HT1080 (cell line): ENCODE measurements around the gene XAF1. TPM values are rescaled to one million over a fixed set of nuclear protein-coding genes. Genes with fewer than 3 reads are reported as not detected.
A peak's percentile ranks its signal among the peaks of the same experiment; 100 is the strongest.
"Not testable (repeated sequence)": the region's sequence is repeated elsewhere in the genome, so short reads cannot be mapped to it uniquely, and the experiment has no call there.

Experiments used
- DNase-seq: peaks from one replicate; pipeline ENCODE4 v3.0.0-alpha.2; 2015; ENCODE audit warnings: low read depth
- small RNA-seq: library from RNA; depleted of rRNA; stranded (forward); fragments of <200 nt; gene quantifications from one replicate; pipeline ENCODE3, GENCODE V24; 2014
- total RNA-seq: library from RNA; depleted of rRNA; stranded (reverse); fragments of >200 nt; shearing (Covaris generic); gene quantifications from 2 replicates; pipeline ENCODE4 v1.2.3, GENCODE V29; 2014; rRNA removed

XAF1 gene
- total RNA-seq, 1 experiment from 2014 or later, result not detected

DNA sequence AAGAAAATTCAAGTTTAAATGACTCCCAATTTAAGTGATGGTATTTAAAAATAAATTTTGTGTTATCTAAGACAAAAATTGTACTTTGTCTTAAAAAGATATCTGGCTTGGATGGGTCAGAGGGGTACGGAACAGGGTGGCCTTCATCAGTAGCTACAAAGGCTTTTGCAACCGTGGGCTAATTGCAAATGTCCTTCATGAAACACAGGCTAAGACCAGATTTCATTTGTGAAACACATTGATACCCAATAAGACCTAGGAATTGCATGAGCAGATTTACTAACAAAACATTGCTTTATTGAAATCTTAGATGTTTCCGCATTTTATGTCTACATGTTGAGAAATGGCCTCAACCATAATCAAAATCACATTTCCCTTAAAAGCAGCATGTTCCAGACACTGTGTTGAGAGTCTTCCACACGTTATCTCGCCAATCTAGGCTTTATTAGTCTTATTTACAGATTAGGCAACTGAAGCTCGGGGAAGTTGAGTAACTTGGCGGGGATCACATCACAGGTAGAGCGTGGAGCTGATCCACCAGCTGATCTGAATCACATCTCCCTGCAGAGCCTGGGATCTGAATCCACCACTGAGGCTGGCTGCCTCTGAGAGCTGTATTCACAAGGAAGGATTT lies 42.0 kb downstream of the XAF1 start:
- DNase-seq, result no peak

DNA sequence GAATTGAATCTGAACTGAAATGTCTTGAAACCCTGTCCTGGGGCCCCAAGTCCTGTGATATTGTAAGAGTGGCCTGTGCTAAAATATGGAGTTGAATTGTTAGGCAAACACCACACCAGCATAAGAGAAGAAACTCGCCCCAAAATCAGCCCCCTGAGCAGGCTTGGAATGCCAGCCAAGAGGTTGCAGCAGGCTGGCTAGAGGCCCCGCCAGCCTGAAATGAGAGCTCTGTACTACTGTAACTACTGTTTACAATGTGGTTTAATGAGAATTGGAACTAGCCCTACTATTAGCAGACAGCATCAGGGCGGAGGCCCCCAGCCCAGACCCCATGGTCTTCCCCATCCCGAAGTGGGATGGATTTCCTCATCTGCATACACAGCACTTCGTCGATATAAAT lies 43.9 kb downstream of the XAF1 start:
- no peak for DNase-seq

DNA sequence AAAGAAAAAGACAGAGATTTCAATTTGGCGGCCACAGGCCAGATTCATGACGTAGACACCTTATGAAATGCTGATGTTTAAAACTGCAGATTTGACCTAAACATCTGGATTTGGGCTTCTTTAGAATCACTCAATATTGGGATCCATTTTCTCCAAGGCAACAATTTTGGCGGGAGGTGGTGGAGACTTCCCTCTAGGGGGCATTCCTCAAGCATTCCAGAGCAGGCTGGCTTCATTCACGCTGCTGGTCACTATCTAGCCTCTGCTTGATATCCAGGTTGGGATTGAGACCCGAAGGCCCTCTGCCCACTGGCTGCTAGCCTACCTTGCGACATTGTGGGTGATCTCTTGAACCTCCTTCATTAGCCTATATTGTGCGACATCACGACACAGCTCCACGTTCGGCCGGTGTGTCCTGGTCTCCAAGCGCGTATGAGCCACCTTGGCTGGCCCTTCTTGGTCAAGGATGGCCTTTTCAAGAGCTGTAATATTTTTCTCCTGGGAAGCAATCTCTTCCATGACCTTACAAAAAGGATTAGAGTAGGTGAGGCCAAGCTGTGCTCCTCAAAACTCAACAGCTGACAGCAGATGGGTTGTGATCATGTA lies 44.7 kb downstream of the XAF1 start:
- no peak for DNase-seq

DNA sequence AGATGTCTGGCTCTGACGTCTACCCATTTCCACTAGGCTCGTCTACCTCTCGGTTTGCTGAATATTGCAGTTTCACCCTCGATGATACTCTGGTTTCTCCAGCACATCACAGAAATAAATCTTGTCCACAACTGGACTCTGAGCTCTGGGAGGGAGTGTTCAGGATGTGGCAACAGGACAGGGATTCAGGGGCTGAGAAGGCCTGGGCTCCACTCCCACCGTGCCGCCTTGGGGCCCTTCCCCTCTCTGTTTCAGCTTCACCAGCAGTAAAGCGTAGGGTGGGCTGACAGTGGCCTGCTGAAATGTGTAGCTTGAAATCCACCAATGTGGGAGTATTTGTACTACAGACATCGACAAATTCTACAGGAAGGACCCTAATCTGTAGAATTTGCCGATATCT lies 55.7 kb downstream of the XAF1 start:
- no peak for DNase-seq

DNA sequence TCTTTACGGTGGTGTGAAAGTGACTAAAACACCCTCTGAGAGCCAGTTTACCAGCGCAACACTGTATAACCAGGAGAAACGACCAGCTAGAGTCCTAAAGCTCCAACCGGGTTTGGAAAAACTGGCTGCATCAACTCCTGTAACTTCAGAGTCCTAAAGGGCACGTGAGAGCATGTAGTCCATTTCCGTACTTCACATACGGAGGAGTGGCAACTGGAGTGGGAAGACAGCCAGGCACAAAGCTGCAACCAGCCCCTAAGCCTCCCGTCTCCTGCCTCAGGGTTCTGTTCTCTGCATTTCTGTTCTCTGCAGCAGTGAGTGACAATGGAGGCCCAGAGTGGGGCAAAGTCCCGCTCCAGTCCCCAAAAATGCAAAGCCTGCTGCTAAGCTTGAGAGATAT lies 56.4 kb downstream of the XAF1 start:
- no peak for DNase-seq

DNA sequence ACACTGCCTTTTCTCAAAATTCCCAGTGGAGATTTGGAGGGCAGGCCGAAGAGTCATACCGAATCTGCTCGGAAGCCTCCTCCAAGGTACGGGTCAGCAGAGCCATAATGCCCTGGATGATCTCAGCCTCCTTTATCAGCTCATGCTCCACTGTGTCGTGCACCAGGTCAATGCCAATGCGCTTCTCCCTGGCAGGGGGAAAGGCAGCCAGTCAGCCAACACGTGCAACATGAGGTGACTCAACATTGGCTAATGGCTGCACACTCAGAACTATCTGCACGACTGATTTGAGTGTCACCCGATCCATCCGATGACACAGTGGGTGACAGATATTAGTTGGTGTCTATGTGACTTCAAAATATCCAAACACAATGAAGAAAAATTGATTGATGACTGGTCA lies 59.9 kb downstream of the XAF1 start:
- DNase-seq, result no peak

DNA sequence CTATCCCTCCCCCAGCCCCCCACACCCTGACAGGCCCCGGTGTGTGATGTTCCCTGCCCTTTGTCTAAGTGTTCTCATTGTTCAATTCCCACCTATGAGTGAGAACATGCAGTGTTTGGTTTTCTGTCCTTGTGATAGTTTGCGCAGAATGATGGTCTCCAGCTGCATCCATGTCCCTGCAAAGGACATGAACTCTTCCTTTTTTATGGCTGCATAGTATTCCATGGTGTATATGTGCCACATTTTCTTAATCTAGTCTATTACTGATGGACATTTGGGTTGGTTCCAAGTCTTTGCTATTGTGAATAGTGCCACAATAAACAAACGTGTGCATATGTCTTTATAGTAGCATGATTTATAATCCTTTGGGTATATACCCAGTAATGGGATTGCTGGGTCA lies 60.5 kb downstream of the XAF1 start:
- DNase-seq, result not testable (repeated sequence)

DNA sequence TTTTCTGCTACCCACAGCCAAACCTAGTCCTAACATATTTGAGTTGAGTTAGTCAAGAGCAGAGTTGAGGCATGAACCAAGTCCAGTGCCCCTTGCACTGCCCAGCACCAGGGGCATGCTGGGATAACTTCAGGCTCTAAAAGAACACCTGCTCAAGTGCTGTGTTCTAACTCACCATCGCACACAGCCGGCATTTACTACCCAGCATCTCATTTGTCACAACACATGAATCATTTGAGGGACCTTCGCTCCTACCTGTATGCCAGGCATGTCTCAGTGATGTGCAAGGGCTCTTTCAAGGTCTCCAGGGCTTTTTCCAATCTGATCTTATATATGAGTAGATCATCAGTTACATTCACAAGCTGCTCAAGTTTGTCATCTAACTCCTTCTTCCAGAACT lies 63.1 kb downstream of the XAF1 start:
- DNase-seq, result no peak

DNA sequence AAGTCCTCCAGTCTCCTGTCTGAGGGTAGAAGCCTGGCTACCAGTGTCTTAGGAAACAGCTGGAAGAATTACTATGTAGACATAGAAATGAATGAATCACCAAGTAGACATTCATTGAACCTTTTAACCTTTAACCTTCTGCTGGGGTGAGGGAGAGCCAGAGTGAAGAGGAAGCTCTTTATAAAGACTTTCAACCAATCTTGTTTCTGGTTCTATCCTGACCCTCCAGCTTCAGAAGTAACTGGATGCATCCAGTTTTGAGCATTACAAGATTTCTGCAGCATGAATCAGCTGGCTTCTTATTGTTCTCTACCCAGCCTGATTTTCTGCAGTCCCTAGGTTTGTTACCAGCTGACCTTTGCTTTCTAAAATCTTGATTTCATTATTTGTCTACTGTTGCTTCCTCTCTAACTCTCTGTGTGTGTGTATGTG lies 67.2 kb downstream of the XAF1 start:
- DNase-seq, result peak; percentile 23

Small RNA genes lying within 50 kb of the gene (small RNA-seq; reads per million reads assigned to genes)
- not detected for gene AC004706.2

Other genes with a start within 250 kb of the XAF1 start
- gene PITPNM3, start 199.5 kb upstream of the XAF1 start, total RNA-seq, result 0.32 and 0.33 TPM in 2 replicates
- 14.0 and 14.2 TPM in 2 replicates for gene KIAA0753, start 115.3 kb upstream of the XAF1 start, total RNA-seq
- gene TXNDC17, start 115.0 kb upstream of the XAF1 start, total RNA-seq, result 108 and 116 TPM in 2 replicates
- 37.8 and 48.5 TPM in 2 replicates for gene MED31, start 104.4 kb upstream of the XAF1 start, total RNA-seq
- 0.23 and 0.31 TPM in 2 replicates for gene C17orf100, start 104.3 kb upstream of the XAF1 start, total RNA-seq
- not detected in 2 replicates for gene SLC13A5, start 42.7 kb upstream of the XAF1 start, total RNA-seq
- not detected in 2 replicates for gene FBXO39, start 20.2 kb downstream of the XAF1 start, total RNA-seq
- not detected in 2 replicates for gene TEKT1, start 75.7 kb downstream of the XAF1 start, total RNA-seq
- gene ALOX12, start 240.0 kb downstream of the XAF1 start, total RNA-seq, result not detected in 2 replicates